NB4 (cell line): Measurements from ENCODE around the gene RNF31.

Source experiments
- DNase-seq: peaks from one replicate; pipeline ENCODE4 v3.0.0; 2010; ENCODE audit warnings: low read depth
- H3K4me3 ChIP-seq: one replicate; pipeline ENCODE4 v1.5.1; 2011; ENCODE audit warnings: mild to moderate bottlenecking, low read depth, low read length, moderate library complexity
- CTCF ChIP-seq: IDR thresholded peaks from one replicate; pipeline ENCODE4 v1.5.1; 2012; ENCODE audit warnings: low read depth, low read length
- MYC ChIP-seq: IDR thresholded peaks from 2 replicates; pipeline ENCODE4 v1.6.1; 2011; ENCODE audit warnings: low read depth, low read length
- POLR2A ChIP-seq: IDR thresholded peaks from 2 replicates; pipeline ENCODE4 v1.6.1; 2011; ENCODE audit warnings: mild to moderate bottlenecking; ENCODE audit not compliant: insufficient read length; ENCODE audit errors: extremely low read depth
- TF ChIP-seq, protein P1 (sequence below): IDR thresholded peaks from 2 replicates; pipeline ENCODE4 v1.6.1; 2011; ENCODE audit warnings: low read depth, low read length

The RNF31 gene

GRCh38 chr14:24150567-24150966 lies 3.3 kb downstream of the RNF31 start:
- H3K4me3 ChIP-seq: no peak overlapping the region
- no peak for DNase-seq
- TF ChIP-seq CTCF (no peak), MYC (no peak), POLR2A (no peak)
- TF ChIP-seq, protein P1, sequence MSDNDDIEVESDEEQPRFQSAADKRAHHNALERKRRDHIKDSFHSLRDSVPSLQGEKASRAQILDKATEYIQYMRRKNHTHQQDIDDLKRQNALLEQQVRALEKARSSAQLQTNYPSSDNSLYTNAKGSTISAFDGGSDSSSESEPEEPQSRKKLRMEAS: no peak

- TF ChIP-seq CTCF (no peak), POLR2A (no peak)
- TF ChIP-seq, protein P1: no peak
- DNase-seq: no peak
- no peak overlapping the region for H3K4me3 ChIP-seq
Observed at GRCh38 chr14:24150993-24151392, 3.7 kb downstream of the RNF31 start.

DNA sequence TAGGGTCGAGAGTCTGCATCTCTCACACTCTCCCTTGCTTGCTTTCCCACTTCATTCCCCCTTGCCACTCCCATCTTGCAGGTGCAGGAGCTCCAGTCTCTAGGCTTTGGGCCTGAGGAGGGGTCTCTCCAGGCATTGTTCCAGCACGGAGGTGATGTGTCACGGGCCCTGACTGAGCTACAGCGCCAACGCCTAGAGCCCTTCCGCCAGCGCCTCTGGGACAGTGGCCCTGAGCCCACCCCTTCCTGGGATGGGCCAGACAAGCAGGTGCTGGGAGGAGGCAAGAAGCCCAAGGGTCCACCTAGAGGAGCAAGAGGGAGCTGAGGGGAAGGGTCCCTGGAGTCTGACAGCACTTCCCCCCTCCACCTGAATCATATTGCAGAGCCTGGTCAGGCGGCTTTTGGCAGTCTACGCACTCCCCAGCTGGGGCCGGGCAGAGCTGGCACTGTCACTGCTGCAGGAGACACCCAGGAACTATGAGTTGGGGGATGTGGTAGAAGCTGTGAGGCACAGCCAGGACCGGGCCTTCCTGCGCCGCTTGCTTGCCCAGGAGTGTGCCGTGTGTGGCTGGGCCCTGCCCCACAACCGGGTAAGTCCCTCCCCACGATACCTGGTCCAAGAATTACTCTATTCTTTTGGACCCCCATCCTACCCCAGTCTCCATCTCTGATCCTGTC lies 4.2 kb downstream of the RNF31 start:
- no peak for DNase-seq
- no peak overlapping the region for H3K4me3 ChIP-seq
- TF ChIP-seq, protein P1: no peak
- TF ChIP-seq MYC (no peak), CTCF (no peak), POLR2A (no peak)

DNA sequence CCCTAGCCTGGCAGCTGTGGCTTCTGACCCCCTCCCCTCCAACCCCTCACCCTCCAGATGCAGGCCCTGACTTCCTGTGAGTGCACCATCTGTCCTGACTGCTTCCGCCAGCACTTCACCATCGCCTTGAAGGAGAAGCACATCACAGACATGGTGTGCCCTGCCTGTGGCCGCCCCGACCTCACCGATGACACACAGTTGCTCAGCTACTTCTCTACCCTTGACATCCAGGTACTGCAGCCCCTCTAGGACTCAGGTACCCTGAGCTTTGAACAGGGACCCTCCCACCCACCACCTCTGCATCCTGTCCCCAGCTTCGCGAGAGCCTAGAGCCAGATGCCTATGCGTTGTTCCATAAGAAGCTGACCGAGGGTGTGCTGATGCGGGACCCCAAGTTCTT lies 7.8 kb downstream of the RNF31 start:
- TF ChIP-seq MYC: no peak
- TF ChIP-seq, protein P1: no peak
- no peak for TF ChIP-seq CTCF
- TF ChIP-seq POLR2A: no peak
- H3K4me3 ChIP-seq: no peak overlapping the region
- DNase-seq: no peak

DNA sequence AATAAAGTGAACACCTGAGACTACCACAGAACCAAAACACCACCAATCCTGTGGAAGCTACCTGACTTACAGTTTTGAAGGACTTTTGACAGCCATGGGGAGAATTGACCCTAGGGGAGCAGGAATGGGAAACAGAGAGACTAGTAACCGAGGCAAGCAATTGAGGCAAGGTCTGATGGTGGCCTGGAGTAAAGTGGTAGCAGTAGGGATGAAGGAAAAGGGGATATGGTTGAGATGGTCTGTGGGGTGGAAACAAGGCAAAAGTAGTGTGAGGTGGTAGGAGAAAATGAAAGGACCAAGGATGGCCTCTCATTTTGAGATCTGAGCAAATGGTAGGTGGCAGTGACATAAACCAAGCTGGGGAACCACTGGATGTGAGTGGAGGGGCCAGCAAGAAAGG lies 9.5 kb downstream of the RNF31 start:
- TF ChIP-seq, protein P1: no peak
- TF ChIP-seq CTCF (no peak), POLR2A (no peak), MYC (no peak)
- no peak overlapping the region for H3K4me3 ChIP-seq
- no peak for DNase-seq

DNA sequence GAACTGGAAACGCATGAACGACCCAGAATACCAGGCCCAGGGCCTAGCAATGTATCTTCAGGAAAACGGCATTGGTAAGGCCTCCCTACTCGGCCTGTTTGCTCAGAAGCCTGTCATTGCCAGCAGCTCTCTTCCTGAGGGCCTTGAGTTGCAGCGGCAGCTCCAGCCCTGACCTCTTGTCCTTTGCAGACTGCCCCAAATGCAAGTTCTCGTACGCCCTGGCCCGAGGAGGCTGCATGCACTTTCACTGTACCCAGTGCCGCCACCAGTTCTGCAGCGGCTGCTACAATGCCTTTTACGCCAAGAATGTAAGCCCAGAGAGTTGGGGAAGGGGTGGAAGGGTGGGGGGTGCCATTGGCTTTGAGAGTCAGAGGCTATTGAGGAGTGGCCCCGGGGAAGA lies 10.0 kb downstream of the RNF31 start:
- DNase-seq: no peak
- H3K4me3 ChIP-seq: no peak overlapping the region

More for the DNA sequence above, 10.0 kb downstream of the RNF31 start:
- TF ChIP-seq POLR2A (no peak), CTCF (no peak), MYC (no peak)
- TF ChIP-seq, protein P1: no peak
